ENCODE measurements around the gene DNAH17. TPM values are rescaled to one million over a fixed set of nuclear protein-coding genes. Genes with fewer than 3 reads are reported as not detected.

The DNAH17 gene
- total and polyA plus RNA-seq, 2 of the 13 experiments (the other 11 are each of a cell fraction or from before 2014, with no cell fraction given), result 0.86 to 1.6 TPM

DNA sequence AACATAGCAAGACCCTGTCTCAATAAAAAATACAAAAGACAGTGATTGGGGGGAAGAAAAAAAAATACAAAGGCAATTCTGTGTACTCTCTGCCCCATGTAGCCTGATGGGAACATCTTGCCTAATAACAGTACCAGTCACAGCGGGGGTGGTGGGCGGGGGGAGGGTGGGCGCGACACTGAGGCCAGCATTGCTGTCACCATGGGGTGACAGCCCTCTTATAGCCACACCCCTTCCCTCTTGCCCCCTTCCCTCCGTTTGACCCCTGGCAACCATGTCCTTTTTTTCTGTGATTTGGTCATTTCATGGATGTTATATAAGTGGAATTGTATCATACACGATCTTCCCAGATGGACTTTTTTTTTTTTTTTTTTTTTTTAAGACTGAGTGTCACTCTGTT is 80.9 kb downstream of the DNAH17 start:
- intact Hi-C loops (cut with micrococcal nuclease; ENCODE audit: unreplicated experiment), result loop anchor here (2.0 to 10.0 kb wide), 2 partner anchors 250 to 298 kb away; no protein-coding TSS in a partner anchor
- WGBS (ENCODE audit: low lambda C conversion rate), result 58% methylated on average over 6 of the region's 6 CpGs
- Histone ChIP-seq H3K4me1 (ENCODE audit: insufficient read depth, low read length) (peaks cover 36% of the 10 kb centered on the region), H3K27ac (ENCODE audit: extremely low read length, insufficient read depth, low read length) (no peak overlapping the region), H3K79me2 (ENCODE audit: insufficient read depth, low read length) (no peaks in the 10 kb centered on the region), H3K27me3 (ENCODE audit: control insufficient read depth in 1 of 2, insufficient read depth in 2 of 2, low read length in 2 of 2) (peaks cover 2 to 42% of the 10 kb centered on the region in 2 experiments), H3K4me3 (replicated peaks in 1 of 3; ENCODE audit: insufficient read depth in 1 of 3, low read depth in 2 of 3, low read length in 3 of 3) (no peak overlapping the region), H3K9me3 (ENCODE audit: low read length) (no peaks in the 10 kb centered on the region), H3K9ac (ENCODE audit: insufficient read depth, low read depth, low read length) (no peak overlapping the region), H2AFZ (ENCODE audit: low read length) (no peak overlapping the region), H3K4me2 (ENCODE audit: low read depth, low read length) (no peak overlapping the region), H3K36me3 (replicated peaks in 1 of 2; ENCODE audit: control insufficient read depth in 1 of 2, insufficient read depth in 2 of 2, low read length in 2 of 2) (no peaks in the 10 kb centered on the region), H4K20me1 (ENCODE audit: insufficient read depth, low read length) (no peaks in the 10 kb centered on the region)
- no peak for DNase-seq (ENCODE audit: low spot score)
- ChIA-PET POLR2A (interaction anchor here (1.7 kb wide), 1 partner anchor 252 kb away, joined by 8 read pairs; no protein-coding TSS in a partner anchor), CTCF (ENCODE audit: low intra/inter-chr PET ratio, low total read pairs) (interaction anchor here (0.8 to 3.3 kb wide), 5 partner anchors 63 to 249 kb away, joined by 4 to 43 read pairs (median 14); no protein-coding TSS in a partner anchor)
- TF ChIP-seq, protein P1, sequence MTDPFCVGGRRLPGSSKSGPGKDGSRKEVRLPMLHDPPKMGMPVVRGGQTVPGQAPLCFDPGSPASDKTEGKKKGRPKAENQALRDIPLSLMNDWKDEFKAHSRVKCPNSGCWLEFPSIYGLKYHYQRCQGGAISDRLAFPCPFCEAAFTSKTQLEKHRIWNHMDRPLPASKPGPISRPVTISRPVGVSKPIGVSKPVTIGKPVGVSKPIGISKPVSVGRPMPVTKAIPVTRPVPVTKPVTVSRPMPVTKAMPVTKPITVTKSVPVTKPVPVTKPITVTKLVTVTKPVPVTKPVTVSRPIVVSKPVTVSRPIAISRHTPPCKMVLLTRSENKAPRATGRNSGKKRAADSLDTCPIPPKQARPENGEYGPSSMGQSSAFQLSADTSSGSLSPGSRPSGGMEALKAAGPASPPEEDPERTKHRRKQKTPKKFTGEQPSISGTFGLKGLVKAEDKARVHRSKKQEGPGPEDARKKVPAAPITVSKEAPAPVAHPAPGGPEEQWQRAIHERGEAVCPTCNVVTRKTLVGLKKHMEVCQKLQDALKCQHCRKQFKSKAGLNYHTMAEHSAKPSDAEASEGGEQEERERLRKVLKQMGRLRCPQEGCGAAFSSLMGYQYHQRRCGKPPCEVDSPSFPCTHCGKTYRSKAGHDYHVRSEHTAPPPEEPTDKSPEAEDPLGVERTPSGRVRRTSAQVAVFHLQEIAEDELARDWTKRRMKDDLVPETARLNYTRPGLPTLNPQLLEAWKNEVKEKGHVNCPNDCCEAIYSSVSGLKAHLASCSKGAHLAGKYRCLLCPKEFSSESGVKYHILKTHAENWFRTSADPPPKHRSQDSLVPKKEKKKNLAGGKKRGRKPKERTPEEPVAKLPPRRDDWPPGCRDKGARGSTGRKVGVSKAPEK (CRISPR knock-in tag; IDR thresholded peaks at IDR 0.05; ENCODE audit: borderline replicate concordance), result no peak
- no peak for TF ChIP-seq ZNF460 (CRISPR knock-in tag; IDR thresholded peaks at IDR 0.05; ENCODE audit: borderline replicate concordance)
- no peak for TF ChIP-seq MYC (CRISPR knock-in tag; IDR thresholded peaks at IDR 0.05; ENCODE audit: borderline replicate concordance)
- TF ChIP-seq SNAPC2 (CRISPR knock-in tag; IDR thresholded peaks at IDR 0.05), result no peak
- no peak for TF ChIP-seq EP300 (IDR thresholded peaks at IDR 0.05; ENCODE audit: low read depth in 2 of 2, low read length in 2 of 2)
- TF ChIP-seq EP300 (CRISPR knock-in tag; IDR thresholded peaks at IDR 0.05; ENCODE audit: borderline replicate concordance), result no peak
- TF ChIP-seq CREM (IDR thresholded peaks at IDR 0.05), result no peak
- no peak for TF ChIP-seq CREM (CRISPR knock-in tag; IDR thresholded peaks at IDR 0.05)
- TF ChIP-seq MLLT10 (CRISPR knock-in tag; IDR thresholded peaks at IDR 0.05), result no peak
- TF ChIP-seq ZNF383 (CRISPR knock-in tag; IDR thresholded peaks at IDR 0.05; ENCODE audit: borderline replicate concordance), result no peak
- BruUV-seq (replicated peaks), result no TSS peak
- FAIRE-seq, result no peak
- in situ Hi-C loops (cut with HindIII; ENCODE audit: extremely low pct_ligation_motif_present, low pct_unique_long_range_greater_than_20kb), result loop anchor here (5.0 to 10.0 kb wide), 2 partner anchors 108 to 211 kb away; no protein-coding TSS in a partner anchor
- no peak for ATAC-seq

All from HepG2 (cell line).